GM18909 (cell line): Measurements from ENCODE around the gene CEP135.
"Not testable (repeated sequence)": the region's sequence is repeated elsewhere in the genome, so short reads cannot be mapped to it uniquely, and the experiment has no call there.

ENCODE experiments used
- ATAC-seq: cut with Tn5 transposase; IDR thresholded peaks from one replicate; pipeline ENCODE4 v1.9.1; 2021; ENCODE audit warnings: mild to moderate bottlenecking; ENCODE audit not compliant: unreplicated experiment, poor library complexity

Gene CEP135

DNA sequence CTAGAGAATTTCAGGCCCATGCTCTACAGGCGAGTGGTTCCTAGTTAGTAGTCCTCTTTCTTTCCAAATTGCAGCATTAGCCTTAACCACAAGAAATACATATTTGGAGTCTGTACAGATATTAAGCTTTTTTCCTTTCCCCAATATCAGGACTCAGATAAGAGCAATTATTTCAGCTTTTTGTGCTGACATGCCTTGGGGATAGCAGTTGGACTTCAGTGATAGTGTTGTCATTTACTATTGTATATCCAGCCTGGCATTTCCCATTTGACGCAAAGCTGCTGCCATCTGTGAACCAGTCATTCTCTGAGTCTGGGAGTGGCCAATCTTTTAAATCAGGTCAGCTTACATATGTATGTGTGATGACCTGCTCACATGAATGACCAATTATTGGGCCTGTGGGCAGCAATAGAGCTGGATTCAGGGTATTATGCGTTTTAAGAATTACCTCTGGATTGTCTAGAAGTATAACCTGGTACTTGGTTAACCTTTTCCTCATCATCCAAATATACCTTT is 6.8 kb upstream of the CEP135 start:
- no peak for ATAC-seq

DNA sequence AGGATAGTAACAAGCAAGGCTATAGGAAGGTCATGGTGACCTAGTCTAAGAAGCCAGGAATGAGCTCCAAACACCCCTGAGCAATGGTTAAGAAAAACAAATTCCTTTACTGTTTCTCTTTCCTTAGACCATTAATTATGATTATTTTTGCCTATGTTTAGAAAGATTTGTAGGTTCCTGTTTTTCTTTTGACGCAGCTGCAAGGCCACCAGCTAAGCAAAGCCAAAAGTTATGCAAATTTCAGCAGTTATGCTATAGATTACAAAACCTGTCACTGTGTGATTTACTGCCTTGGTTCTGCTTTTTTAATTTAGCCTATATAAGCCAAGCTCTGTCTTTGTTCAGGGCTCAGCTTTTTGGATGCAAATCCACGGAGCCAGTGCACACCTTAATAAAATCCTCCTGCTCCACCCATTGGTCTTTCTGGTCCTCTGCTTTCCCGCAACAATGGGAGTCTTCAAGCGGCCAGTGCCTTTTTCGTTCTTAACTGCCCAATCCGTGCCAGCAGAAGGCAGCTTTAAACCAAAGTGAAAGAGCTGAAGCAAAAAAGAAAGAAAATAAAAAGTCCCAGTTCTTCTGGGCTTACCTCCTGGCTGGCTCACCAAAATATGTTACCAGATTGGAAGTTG is 1.4 kb upstream of the CEP135 start:
- ATAC-seq, result peak; percentile 39

DNA sequence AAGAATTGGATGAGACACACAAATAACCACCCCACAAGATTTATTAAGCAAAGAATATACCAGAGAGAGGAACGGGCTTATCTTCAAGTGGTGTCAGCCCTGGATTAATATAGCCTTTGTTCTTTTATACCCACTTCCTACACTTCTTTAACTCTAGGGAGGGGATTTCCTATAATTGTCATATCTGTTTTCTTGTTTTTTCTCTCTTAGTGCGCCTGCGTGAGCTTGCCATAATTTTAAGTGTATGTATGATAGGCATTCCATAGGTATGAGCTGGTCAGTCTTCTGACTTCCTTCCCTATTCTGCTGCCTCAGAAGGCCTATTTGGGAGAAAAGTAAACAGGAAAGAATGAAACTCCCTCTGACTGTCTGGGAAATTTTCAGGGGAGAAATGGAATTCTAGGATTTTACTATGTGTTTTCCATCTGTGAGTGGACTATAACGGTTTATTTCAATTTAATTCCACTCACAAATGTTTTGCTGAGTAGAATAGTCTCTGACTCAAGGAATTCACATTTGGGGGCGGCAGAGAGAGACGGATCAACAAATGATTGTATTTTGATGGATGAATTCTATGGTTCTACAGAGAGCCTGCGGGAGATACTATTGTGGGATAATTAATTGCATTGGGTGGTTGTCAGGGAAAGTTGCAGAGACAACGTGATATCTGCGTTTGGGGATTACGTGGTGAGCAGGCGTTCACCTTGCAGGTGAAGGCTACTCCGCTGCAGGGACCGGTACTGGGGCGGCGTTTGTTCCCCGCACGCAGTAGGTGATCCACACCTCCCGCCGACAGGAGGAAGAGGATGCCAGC is 626 bp upstream of the CEP135 start:
- ATAC-seq, result peak; percentile 21

DNA sequence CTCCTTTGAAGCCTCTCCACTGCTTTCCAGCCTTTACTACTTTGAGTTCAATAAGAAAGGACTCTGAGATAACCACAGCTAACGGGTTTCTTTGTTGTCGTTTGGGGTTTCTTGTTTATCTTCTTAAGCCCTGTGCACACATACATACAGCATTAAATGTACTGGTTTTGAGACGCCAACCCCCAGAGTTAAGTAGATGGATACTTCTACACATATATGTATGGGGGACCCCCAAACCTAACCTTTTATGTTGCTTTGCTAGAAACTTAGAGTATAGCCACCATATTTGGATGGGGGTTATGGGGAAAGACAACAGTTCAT is 697 bp downstream of the CEP135 start:
- ATAC-seq, result no peak

DNA sequence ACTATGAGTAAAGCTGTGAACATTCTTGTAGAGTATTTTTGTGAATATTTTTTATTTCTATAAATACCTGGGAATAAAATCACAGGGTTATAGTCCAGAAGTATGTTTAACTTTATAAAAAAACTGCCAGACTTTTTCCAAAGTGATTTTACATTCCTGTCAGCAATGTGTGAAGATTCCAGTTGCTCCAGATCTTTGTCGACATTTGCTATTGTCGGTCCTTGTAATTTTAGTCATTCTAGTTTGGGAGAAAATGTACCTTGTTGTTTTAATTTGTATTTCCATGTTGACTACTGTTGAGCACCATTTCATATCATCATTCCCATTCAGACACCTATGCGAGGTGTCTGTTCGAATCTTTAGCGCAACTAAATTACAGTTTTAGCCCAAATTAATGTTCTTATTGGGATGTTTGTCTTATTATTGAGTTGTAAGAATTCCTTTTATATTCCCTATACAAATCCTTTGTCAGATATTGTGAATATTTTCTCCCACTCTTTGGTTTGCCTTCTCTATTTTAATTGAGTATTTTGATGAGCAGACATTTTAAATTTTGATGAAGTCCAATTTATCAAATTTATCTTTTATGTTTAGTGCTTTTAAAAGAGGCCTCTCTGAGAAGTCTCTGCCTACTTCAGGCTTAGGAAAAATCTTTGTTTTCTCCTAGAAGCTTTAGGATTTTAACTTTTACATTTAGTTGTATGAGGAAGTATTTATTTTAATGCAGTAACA is 2.6 kb downstream of the CEP135 start:
- no peak for ATAC-seq

DNA sequence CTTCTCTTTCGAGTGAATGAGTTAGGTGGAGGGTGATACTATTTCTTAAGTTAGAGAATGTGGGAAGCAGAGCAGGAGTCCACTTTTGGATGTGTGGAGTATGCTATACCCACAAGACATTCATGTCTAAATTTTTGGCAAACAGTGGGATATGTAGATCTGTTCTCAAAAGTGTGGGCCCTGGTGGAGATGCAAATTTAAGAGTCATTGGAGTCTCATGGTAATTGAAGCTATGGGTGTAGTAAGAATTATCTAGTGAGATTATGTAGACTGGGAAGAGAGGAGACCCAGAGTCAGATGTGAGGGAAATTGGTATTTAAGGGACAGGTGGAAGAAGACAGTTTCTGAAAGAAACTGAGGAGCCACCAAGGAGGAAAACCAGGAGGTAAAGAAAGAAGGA is 7.0 kb downstream of the CEP135 start:
- no peak for ATAC-seq

DNA sequence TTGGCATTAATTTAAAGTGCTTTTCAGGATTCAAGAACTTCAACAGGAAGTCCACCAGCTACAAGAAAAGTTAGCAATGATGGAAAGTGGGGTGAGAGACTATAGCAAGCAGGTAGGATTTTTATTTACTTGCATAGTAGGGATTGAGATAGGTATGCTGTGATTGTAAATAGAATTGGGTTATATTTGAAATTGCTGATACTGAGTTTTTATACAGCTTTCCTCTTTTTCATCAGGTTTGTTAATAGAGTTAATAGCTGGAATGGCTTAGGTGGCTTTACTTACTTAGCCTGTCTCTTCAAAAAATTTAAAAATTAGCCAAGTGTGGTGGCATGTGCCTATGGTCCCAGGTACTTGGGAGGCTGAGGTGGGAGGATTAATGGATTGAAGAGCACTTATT is 10.9 kb downstream of the CEP135 start:
- ATAC-seq, result no peak

DNA sequence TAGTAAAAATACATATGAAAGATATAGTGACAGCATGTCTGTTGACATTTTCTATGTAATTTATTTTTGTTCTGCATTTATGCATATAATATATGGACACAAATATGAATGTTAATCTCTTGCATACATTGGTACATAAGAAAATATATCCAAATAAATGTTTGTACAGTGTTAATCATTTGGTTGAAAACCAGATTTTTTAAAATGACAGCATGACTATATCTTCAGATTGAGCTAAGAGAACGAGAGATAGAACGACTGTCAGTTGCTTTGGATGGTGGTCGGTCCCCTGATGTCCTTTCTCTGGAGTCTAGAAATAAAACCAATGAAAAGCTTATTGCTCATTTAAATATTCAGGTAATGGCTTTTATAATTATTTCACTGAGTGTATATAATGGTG is 15.3 kb downstream of the CEP135 start:
- ATAC-seq, result no peak

DNA sequence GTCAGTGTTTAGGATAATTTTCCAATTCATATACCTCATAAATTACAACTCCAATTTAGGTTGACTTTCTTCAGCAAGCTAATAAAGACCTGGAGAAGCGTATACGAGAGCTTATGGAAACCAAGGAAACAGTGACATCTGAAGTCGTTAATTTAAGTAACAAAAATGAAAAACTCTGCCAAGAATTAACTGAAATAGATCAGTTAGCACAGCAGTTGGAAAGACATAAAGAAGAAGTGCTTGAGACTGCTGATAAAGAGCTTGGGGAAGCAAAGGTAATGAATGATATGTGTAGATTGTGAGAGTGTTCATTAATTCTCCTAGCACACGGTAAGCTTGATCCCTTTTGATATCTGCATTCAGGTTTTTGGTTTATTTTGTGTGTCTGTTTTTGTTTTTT is 16.8 kb downstream of the CEP135 start:
- no peak for ATAC-seq

DNA sequence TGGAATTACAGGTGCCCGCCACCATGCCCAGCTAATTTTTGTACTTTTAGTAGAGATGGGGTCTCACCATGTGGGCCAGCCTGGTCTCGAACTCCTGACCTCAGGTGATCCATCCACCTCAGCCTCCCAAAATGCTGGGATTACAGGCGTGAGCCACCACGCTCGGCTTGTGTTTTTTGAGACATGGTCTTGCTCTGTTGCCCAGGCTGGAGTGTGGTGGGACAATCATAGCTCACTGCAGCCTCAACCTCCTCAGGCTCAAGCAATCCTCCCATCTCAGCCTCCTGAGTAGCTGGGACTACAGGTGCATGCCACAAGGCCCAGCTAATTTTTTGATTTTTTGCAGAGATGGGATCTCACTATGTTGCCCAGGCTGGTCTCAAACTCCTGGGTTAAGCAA is 17.6 kb downstream of the CEP135 start:
- ATAC-seq, result not testable (repeated sequence)

DNA sequence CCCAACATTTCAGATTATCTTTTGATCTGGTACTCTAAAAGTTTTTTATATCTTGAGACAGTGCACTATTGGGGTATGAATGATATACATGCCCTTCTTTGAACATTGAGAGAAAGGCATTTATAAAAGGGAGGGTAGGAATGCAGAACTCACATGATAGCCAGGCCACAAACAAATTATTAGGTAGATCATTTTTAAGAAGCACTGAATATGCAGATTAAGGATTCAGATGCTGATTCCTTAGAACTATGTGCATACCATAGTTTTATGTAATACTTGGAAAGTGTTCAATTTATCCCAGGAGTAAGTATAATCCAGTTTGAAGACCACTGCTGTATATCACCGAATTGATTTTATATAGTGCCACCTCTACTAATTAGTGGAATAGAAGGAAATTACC is 18.6 kb downstream of the CEP135 start:
- ATAC-seq, result no peak

DNA sequence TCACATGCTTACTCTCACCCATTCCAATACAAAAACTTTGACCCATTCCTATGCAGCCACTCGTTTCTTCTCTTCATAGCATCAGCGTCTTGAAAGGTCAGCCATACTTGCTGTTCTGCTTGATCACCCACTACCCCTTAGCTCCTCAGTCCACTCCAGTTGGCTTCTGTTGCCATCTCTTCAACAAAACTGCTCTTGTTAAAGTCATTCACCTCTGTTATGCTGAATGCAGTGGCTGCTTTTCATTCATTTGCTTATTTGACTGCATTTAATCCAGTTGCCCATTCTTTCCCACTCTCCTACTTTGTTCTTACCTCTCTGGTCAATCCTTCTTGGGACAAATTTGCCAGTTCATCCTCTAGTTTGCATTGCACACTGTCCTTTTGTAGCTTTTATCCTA is 24.9 kb downstream of the CEP135 start:
- ATAC-seq, result no peak

DNA sequence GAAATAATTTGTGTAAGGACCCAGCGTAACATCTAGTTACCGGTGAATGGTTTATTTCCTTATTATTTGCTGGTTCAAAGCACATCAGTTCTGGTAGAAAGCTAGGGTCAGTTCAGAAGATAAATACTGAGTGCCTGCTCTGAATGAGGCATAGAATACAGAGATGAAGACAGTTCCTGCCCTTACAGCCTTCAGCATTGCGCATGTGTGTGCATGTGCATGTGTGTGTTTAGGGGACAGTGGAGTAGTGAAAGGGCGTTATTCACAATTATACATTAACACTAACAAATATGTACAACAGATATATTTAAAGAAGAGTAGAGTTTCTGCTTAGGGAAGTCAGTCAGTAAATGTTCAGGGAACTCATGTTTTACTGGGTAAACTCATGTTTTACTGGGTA is 29.1 kb downstream of the CEP135 start:
- ATAC-seq, result no peak

DNA sequence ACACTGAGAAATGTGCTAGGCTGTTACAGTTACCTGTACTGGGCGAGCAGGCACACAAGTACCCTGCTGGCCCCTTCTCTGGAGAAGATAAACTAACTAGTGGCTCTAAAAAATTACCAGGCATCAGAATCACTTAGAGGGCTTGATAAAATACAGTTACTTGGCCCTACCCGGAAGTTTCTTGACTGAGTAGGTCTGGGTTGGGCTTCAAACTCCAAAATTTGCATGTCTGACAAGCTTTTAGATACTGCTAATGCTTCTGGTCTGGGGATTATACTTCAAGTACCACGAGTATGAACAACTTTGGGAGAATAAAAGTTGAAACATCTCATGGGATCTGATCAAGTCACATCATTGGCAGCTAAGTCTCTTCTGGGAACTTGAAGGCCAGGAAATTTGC is 30.8 kb downstream of the CEP135 start:
- no peak for ATAC-seq

DNA sequence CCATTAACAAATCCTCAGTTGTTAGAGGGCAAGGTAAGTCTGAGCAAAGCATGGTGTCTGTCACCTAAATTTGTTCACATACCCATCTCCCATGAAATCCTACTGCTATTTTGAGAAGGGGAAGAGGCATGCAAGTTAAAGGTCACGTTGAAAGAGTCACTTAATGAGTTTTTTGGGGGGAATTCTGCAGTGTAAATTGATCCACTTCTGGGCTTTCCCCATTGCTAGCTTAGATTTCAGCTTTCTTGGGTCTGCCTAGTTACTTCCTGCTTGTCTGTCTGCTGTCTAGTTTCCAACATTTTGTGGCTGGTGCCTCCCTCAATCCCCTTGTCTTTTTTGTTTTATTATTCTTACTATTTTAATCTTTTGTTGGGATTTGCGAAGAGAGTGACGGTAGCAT is 32.0 kb downstream of the CEP135 start:
- ATAC-seq, result no peak

DNA sequence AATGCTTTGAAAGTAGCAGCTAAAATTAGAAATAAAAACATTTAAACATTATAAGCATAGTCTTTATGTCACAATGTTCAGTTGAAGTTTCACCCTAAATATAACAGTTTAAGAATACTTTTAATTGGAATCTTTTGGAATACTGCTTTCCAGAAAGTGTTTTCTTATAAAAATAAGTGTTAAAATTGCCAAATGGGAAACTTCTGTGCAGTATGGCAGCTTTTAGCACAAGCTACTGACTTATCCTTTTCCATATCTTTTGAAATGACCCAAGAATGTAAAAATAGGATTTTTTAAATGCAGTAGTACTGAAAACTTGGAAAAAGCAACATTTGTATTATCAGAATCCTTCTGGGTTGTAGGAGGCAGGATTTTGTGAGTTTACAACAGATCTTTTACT is 34.2 kb downstream of the CEP135 start:
- ATAC-seq, result no peak

DNA sequence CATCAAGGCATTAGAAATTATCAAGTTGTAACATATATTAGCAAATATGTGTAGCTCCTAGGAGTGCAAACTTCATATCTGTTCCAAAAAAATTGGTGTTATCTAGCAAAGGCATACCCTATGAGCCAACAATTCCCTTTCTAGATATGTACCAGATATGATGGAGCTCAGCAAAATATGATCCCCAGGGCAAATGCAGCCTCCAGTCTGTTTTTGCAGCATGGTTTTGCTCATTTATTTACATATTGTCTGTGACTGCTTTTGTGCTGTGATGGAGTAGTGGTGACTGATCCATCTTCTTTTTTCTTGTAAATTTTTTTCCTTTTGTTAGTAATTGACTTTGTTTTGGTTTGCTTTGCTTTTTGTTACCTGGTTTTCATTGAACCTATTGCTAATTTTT is 41.0 kb downstream of the CEP135 start:
- ATAC-seq, result no peak

DNA sequence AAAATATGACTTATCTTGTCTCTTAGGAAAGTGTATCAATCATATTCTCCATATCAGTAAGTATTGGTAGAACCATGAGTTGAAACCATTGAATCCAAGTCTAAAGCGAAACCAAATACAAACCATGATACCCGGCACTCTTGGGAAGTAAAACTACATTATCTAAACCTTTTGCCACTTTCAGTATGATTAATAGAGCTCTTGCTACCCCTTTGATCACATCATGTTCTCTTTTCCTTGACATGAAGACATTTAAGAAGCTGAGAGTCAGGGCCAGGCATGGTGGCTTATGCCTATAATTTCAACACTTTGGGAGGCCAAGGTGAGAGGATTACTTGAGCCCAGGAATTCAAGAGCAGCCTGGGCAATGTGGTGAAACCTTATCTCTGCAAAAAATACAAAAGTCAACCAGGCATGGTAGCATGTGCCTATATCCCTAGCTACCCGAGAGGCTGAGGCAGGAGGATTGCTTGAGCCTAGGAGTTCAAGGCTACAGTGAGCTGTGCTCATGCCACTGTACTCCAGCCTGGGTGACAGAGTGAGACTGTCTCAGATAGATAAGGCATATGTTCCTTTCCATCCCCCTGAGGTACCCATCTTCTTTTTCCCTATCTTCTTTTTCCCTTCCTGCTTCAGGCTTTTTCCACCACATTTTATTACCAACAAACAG is 45.4 kb downstream of the CEP135 start:
- ATAC-seq, result peak; percentile 92

DNA sequence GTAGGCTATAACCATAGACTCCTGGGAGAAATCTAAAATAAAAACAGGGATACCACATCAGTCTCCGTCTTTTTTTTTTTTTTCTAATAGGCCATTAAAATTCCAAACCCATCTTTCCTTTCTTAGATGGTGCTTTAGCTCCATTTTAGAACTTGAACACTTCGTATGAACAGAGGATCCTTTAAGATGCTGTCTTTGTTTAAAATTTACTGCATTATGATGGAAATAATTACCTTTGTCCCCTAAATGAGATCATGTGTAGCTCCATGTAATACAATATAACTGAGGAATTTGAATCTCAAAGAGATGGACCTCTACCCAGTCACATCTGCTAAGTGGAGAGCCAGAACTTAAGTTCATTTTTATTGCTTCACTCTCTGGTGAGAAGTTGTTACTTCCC is 47.9 kb downstream of the CEP135 start:
- no peak for ATAC-seq

DNA sequence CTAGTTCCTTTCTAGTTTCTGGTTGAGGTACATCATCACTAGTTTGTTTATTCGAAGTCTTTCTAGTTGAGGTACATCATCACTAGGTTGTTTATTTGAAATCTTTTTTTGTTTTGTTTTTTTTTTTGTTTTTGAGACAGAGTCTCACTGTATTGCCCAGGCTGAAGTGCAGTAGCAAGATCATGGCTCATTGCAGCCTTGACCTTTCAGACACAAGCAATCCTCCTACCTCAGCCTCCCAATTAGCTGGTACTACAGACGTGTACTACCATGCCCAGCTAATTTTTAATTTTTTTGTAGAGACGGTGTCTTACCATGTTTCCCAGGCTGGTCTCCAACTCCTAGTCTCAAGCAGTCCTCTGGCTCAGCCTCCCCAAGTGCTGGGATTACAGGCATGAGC is 54.9 kb downstream of the CEP135 start:
- no peak for ATAC-seq

DNA sequence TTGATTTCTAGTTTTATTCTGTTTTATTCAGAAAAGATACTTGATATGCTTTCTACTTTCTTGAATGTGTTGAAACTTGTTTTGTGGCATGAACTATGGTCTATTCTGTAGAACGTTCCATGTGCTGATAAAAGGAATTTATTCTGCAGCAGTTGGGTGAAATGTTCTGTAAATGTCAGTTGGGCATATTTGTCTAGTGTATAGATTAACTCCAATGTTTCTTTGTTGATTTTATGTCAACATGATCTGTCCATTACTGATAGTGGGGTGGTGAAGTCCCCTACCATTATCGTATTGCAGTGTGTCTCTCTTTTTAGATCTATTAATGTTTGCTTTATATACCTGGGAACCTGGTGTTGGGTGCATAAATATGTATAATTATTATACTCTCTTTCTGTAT is 55.5 kb downstream of the CEP135 start:
- ATAC-seq, result no peak
